ENCODE data around the gene MARCHF4. TPM values are rescaled to one million over a fixed set of nuclear protein-coding genes. Genes with fewer than 3 reads are reported as not detected.

Gene MARCHF4
- total and polyA plus RNA-seq, 2 of the 4 experiments (the other 2 are of a cell fraction): 2.3 to 12.0 TPM

DNA sequence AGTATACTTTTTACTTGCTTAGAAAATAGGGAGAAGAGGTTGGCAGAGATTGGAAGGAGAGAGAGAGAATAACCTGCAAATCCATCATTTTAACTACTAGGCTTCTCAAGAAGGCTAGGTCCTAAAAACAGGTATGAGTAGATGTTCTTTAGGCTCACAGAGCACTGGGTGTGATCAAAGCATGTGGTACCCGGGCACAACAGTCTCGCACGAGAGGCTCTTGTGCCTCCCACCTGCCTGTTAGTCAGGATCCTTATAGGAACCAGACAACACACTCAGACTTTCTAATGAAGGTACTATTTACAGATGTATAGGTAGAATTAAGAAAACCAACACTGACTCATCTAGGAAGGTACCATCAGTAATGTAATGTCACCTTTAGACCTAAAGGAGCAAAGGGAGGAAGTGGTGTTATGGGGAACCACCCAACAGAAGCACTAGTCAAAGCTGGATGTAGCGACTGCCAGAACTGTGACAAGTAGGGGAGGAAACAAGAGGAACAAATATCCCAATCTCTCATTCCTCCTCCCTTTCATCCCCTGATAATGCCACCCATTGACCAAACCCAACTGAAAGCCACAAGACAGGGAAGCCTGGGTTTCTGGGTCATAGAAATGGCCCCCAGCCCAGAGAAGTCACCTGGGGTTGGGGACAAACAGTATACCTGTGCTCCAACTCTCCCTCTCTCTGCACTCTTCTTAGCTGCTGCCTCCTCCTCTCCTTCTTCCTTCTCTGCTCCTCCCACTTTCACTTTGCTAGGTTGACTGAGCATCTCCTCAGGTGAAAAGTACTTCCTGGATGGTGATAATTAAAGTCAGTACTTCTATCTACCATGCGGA is 16.0 kb upstream of the MARCHF4 start:
- H2AFZ ChIP-seq (replicated peaks; ENCODE audit: low read length, poor library complexity): no peak overlapping the region
- ATAC-seq (ENCODE audit: low read depth) (no peak), DNase-seq (no peak)
- BruUV-seq (replicated peaks): no TSS peak
- H4K5ac ChIP-seq (ENCODE audit: low read depth, low read length): no peak overlapping the region
- H2BK15ac ChIP-seq (ENCODE audit: low read depth, low read length): no peak overlapping the region
- dilution Hi-C loops (cut with HindIII; ENCODE audit: low sequenced_read_pairs, unreplicated experiment) (no loop called here), in situ Hi-C loops (cut with MboI; ENCODE audit: low sequenced_read_pairs) (no loop called here), intact Hi-C loops (cut with micrococcal nuclease) (no loop called here)
- no peaks in the 10 kb centered on the region for H3K79me1 ChIP-seq (ENCODE audit: low read depth in 1 of 2, low read length in 2 of 2)
- no peak overlapping the region for H3K27ac ChIP-seq (ENCODE audit: insufficient read depth, low read length)
- POLR2A ChIA-PET (ENCODE audit: unreplicated experiment): no interaction called here
- H2AK5ac ChIP-seq (ENCODE audit: low read depth, low read length): no peak overlapping the region
- no peak overlapping the region for H3K56ac ChIP-seq (ENCODE audit: extremely low read depth, insufficient read depth, low read length)
- H3K4me3 ChIP-seq (ENCODE audit: insufficient read depth, low read depth, low read length): no peak overlapping the region
- H4K91ac ChIP-seq (ENCODE audit: insufficient read depth, low read depth, low read length): no peak overlapping the region
- H3K27me3 ChIP-seq (ENCODE audit: control insufficient read depth, insufficient read depth, low read length): no peaks in the 10 kb centered on the region
- no peak overlapping the region for H2BK5ac ChIP-seq (ENCODE audit: low read depth, low read length, poor library complexity, severe bottlenecking)
- H2BK20ac ChIP-seq (ENCODE audit: low read depth, low read length): no peak overlapping the region
- no peak overlapping the region for H3K4ac ChIP-seq (ENCODE audit: low read depth, low read length)
- TF ChIP-seq BHLHE40 (IDR thresholded peaks at IDR 0.05; ENCODE audit: low read depth, low read length): no peak
- no peak for TF ChIP-seq MXI1 (IDR thresholded peaks at IDR 0.05; ENCODE audit: borderline replicate concordance, low read depth, low read length)
- no peak for TF ChIP-seq POLR2A (IDR thresholded peaks at IDR 0.05; ENCODE audit: low read depth, low read length)
- no peak for TF ChIP-seq FOS (IDR thresholded peaks at IDR 0.05; ENCODE audit: low read depth, low read length)
- TF ChIP-seq, protein P1, sequence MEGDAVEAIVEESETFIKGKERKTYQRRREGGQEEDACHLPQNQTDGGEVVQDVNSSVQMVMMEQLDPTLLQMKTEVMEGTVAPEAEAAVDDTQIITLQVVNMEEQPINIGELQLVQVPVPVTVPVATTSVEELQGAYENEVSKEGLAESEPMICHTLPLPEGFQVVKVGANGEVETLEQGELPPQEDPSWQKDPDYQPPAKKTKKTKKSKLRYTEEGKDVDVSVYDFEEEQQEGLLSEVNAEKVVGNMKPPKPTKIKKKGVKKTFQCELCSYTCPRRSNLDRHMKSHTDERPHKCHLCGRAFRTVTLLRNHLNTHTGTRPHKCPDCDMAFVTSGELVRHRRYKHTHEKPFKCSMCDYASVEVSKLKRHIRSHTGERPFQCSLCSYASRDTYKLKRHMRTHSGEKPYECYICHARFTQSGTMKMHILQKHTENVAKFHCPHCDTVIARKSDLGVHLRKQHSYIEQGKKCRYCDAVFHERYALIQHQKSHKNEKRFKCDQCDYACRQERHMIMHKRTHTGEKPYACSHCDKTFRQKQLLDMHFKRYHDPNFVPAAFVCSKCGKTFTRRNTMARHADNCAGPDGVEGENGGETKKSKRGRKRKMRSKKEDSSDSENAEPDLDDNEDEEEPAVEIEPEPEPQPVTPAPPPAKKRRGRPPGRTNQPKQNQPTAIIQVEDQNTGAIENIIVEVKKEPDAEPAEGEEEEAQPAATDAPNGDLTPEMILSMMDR (conservative IDR thresholded peaks at IDR 0.05; ENCODE audit: low read depth, low read length): no peak
- no peak for TF ChIP-seq NFE2L2 (IDR thresholded peaks at IDR 0.05; ENCODE audit: low read depth, low read length)
- no peak for TF ChIP-seq MAFK (IDR thresholded peaks at IDR 0.05; ENCODE audit: low read depth, low read length)
- TF ChIP-seq, protein P2, sequence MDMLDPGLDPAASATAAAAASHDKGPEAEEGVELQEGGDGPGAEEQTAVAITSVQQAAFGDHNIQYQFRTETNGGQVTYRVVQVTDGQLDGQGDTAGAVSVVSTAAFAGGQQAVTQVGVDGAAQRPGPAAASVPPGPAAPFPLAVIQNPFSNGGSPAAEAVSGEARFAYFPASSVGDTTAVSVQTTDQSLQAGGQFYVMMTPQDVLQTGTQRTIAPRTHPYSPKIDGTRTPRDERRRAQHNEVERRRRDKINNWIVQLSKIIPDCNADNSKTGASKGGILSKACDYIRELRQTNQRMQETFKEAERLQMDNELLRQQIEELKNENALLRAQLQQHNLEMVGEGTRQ (IDR thresholded peaks at IDR 0.05; ENCODE audit: low read depth, low read length): no peak
- no peak for TF ChIP-seq RAD21 (IDR thresholded peaks at IDR 0.05; ENCODE audit: low read length)
- no peak for TF ChIP-seq CEBPB (IDR thresholded peaks at IDR 0.05; ENCODE audit: low read depth, low read length)
- no peak for TF ChIP-seq MAZ (IDR thresholded peaks at IDR 0.05; ENCODE audit: borderline replicate concordance, low read depth, low read length)
- TF ChIP-seq SMC3 (IDR thresholded peaks at IDR 0.05; ENCODE audit: low read depth, low read length): no peak
- no peak for TF ChIP-seq RCOR1 (IDR thresholded peaks at IDR 0.05; ENCODE audit: insufficient replicate concordance, low read length)
- TF ChIP-seq, protein P3, sequence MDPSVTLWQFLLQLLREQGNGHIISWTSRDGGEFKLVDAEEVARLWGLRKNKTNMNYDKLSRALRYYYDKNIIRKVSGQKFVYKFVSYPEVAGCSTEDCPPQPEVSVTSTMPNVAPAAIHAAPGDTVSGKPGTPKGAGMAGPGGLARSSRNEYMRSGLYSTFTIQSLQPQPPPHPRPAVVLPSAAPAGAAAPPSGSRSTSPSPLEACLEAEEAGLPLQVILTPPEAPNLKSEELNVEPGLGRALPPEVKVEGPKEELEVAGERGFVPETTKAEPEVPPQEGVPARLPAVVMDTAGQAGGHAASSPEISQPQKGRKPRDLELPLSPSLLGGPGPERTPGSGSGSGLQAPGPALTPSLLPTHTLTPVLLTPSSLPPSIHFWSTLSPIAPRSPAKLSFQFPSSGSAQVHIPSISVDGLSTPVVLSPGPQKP (IDR thresholded peaks at IDR 0.05; ENCODE audit: borderline replicate concordance, low read depth, low read length): no peak
- no peak for TF ChIP-seq CHD1 (IDR thresholded peaks at IDR 0.05; ENCODE audit: low read depth, low read length)
- TF ChIP-seq RFX5 (IDR thresholded peaks at IDR 0.05; ENCODE audit: low read depth, low read length): no peak
- H2AK9ac ChIP-seq (replicated peaks; ENCODE audit: low read depth, low read length, poor library complexity): no peak overlapping the region
- no peak overlapping the region for H3K14ac ChIP-seq (replicated peaks; ENCODE audit: low read depth, low read length)
- WGBS, 2 experiments (ENCODE audit: extremely low coverage in 2 of 2, insufficient read length in 1 of 2): no CpG with 5 or more reads among the region's 5 CpGs
- H3K9me3 ChIP-seq (ENCODE audit: control insufficient read depth, insufficient read depth, low read length): no peaks in the 10 kb centered on the region; the same call in 1 of the 2 replicates
- H3K4me1 ChIP-seq (ENCODE audit: control insufficient read depth, insufficient read depth, low read length): no peaks in the 10 kb centered on the region
- no peak overlapping the region for H2BK120ac ChIP-seq (ENCODE audit: low read depth, low read length)
- CTCF ChIA-PET: no interaction called here
- no peaks in the 10 kb centered on the region for H3K36me3 ChIP-seq (ENCODE audit: control insufficient read depth, insufficient read depth, low read length)
- H3K4me2 ChIP-seq (ENCODE audit: low read depth, low read length): no peak overlapping the region
- H3K9ac ChIP-seq (ENCODE audit: low read depth, low read length): no peak overlapping the region
- H3K18ac ChIP-seq (ENCODE audit: low read depth, low read length): no peak overlapping the region
- H3K23ac ChIP-seq (ENCODE audit: low read depth, low read length): no peak overlapping the region
- H4K20me1 ChIP-seq (ENCODE audit: insufficient read depth, low read length): no peaks in the 10 kb centered on the region
- no peak overlapping the region for H4K8ac ChIP-seq (ENCODE audit: low read depth in 2 of 2, low read length in 2 of 2)
- H3K9me1 ChIP-seq (ENCODE audit: insufficient read depth, low read length): no peaks in the 10 kb centered on the region; the same call in 1 of the 2 replicates

All from IMR-90 (cell line).